A673 (cell line): ENCODE data around the gene UBA1.

Experiments used
- EZH2 ChIP-seq: fragments of 200-600 bp; sonication (generic); IDR thresholded peaks from 2 replicates; pipeline ENCODE4 v1.6.1; 2017; ENCODE audit warnings: borderline replicate concordance, low read depth, mild to moderate bottlenecking, mixed read lengths, antibody characterized with exemption, low read length; ENCODE audit not compliant: poor library complexity, severe bottlenecking
- TF ChIP-seq, protein P1 (sequence below): fragments of 300-800, 200-600 bp; sonication (generic); conservative IDR thresholded peaks from 2 replicates; pipeline ENCODE4 v1.5.1; 2017; ENCODE audit warnings: low read depth, mild to moderate bottlenecking, antibody characterized with exemption, low read length, moderate library complexity, mixed read lengths

DNA sequence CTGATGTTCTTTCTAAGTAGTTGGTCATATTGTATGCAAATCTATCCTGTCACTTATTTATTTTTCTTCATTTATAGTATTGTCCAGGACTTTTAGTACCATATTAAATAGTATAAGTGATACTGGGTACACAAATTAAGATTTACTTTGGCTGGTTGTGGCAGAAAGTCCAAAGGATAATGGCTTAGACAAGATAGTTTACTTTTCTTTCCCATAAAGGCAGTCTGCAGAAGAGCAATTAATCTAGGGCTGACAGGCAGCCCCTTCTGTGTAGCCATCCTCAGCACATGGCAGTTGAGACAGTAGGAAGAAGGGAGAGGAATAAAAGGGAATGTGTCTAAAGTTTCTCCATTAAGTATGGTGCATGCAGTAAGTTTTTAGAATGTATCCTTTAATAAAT lies 42.2 kb upstream of the UBA1 start:
- TF ChIP-seq, protein P1, sequence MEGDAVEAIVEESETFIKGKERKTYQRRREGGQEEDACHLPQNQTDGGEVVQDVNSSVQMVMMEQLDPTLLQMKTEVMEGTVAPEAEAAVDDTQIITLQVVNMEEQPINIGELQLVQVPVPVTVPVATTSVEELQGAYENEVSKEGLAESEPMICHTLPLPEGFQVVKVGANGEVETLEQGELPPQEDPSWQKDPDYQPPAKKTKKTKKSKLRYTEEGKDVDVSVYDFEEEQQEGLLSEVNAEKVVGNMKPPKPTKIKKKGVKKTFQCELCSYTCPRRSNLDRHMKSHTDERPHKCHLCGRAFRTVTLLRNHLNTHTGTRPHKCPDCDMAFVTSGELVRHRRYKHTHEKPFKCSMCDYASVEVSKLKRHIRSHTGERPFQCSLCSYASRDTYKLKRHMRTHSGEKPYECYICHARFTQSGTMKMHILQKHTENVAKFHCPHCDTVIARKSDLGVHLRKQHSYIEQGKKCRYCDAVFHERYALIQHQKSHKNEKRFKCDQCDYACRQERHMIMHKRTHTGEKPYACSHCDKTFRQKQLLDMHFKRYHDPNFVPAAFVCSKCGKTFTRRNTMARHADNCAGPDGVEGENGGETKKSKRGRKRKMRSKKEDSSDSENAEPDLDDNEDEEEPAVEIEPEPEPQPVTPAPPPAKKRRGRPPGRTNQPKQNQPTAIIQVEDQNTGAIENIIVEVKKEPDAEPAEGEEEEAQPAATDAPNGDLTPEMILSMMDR: no peak
- no peak for TF ChIP-seq EZH2
